PC-3 (cell line): Measurements from ENCODE around the gene C11orf58. TPM values are rescaled to one million over a fixed set of nuclear protein-coding genes. Genes with fewer than 3 reads are reported as not detected.
A peak's percentile ranks its signal among the peaks of the same experiment; 100 is the strongest.

Experiments used
- ATAC-seq: fragments of 200-7000 bp; cut with Tn5 transposase; 2 replicates; pipeline ENCODE4 v1.9.1; 2020; ENCODE audit warnings: mild to moderate bottlenecking, moderate library complexity
- BruUV-seq: library from RNA; stranded (reverse); fragments of 400-500 nt; replicated peaks from 2 replicates; lab custom pipeline; 2021; lab: Mats Ljungman, UMichigan
- CTCF ChIA-PET: fragments of 300-600 bp; sonication (Branson Sonifier 250); formaldehyde crosslinking; loops from one replicate; lab custom pipeline; 2022; ENCODE audit warnings: antibody characterized with exemption; lab: Charles Lee
- POLR2A ChIA-PET: fragments of 300-600 bp; sonication (Branson Sonifier 250); formaldehyde crosslinking; loops from one replicate; lab custom pipeline; 2022; ENCODE audit warnings: antibody characterized with exemption; ENCODE audit not compliant: unreplicated experiment; lab: Charles Lee
- DNase-seq: peaks from one replicate; pipeline ENCODE4 v3.0.0-alpha.2; 2015
- H2AFZ ChIP-seq: fragments of 300-600 bp; sonication (generic); 2 replicates; pipeline ENCODE4 v1.6.0; 2016; ENCODE audit warnings: antibody characterized with exemption, low read length
- H3F3A ChIP-seq: fragments of 300-600 bp; sonication (generic); one replicate; pipeline ENCODE4 v1.6.0; 2017; ENCODE audit warnings: antibody characterized with exemption, low read length, control low read depth, mild to moderate bottlenecking; ENCODE audit not compliant: unreplicated experiment
- H3K27ac ChIP-seq: fragments of 300-600 bp; sonication (generic); 2 replicates; pipeline ENCODE4 v1.5.1; 2016; ENCODE audit warnings: mild to moderate bottlenecking, low read length
- H3K27me3 ChIP-seq: fragments of 300-600 bp; sonication (generic); 2 replicates; pipeline ENCODE4 v1.6.1; 2016; ENCODE audit warnings: low read length, mixed read lengths
- H3K36me3 ChIP-seq: fragments of 300-600 bp; sonication (generic); 2 replicates; pipeline ENCODE4 v1.6.1; 2016; ENCODE audit warnings: low read depth, mixed run types, low read length, mixed read lengths
- H3K4me1 ChIP-seq: fragments of 300-600 bp; sonication (generic); 2 replicates; pipeline ENCODE4 v1.5.1; 2016; ENCODE audit warnings: low read length; ENCODE audit not compliant: insufficient read depth
- H3K4me2 ChIP-seq: fragments of 300-600 bp; sonication (generic); 2 replicates; pipeline ENCODE4 v1.6.0; 2016; ENCODE audit warnings: low read length
- H3K4me3 ChIP-seq: fragments of 300-600 bp; sonication (generic); 2 replicates; pipeline ENCODE4 v1.5.1; 2016; ENCODE audit warnings: mild to moderate bottlenecking, low read length, mixed read lengths
- H3K79me2 ChIP-seq: fragments of 300-600 bp; sonication (generic); 2 replicates; pipeline ENCODE4 v1.6.1; 2017; ENCODE audit warnings: low read length, mixed read lengths
- H3K9ac ChIP-seq: fragments of 300-600 bp; sonication (generic); 2 replicates; pipeline ENCODE4 v1.6.0; 2016; ENCODE audit warnings: mild to moderate bottlenecking, low read length
- H3K9me2 ChIP-seq: fragments of 300-600 bp; sonication (generic); replicated peaks from 2 replicates; pipeline ENCODE4 v1.6.1; 2016; ENCODE audit warnings: mixed run types, low read length, mixed read lengths
- H3K9me3 ChIP-seq: fragments of 300-600 bp; sonication (generic); 2 replicates; pipeline ENCODE4 v1.6.1; 2016; ENCODE audit warnings: low read length, mixed read lengths
- H4K20me1 ChIP-seq: fragments of 300-600 bp; sonication (generic); 2 replicates; pipeline ENCODE4 v1.6.1; 2016; ENCODE audit warnings: low read length, mixed read lengths
- CTCF ChIP-seq: fragments of 300-600 bp; sonication (generic); conservative IDR thresholded peaks from 2 replicates; pipeline ENCODE4 v1.5.1; 2017; ENCODE audit warnings: antibody characterized with exemption, low read depth, mild to moderate bottlenecking, low read length
- EZH2 ChIP-seq: fragments of 300-600 bp; sonication (generic); IDR thresholded peaks from one replicate; pipeline ENCODE4 v1.6.1; 2017; ENCODE audit warnings: antibody characterized with exemption, mild to moderate bottlenecking, low read length; ENCODE audit not compliant: unreplicated experiment
- EZH2phosphoT487 ChIP-seq: fragments of 300-600 bp; sonication (generic); IDR thresholded peaks from 2 replicates; pipeline ENCODE4 v1.6.1; 2018; ENCODE audit warnings: mild to moderate bottlenecking, antibody characterized with exemption, low read length, borderline replicate concordance
- intact Hi-C: fragments of 100-400 bp; cut with micrococcal nuclease; formaldehyde crosslinking; loops from 2 replicates; pipeline ENCODE4 v1.9.0; 2023
- total RNA-seq: library from RNA; depleted of rRNA; stranded (reverse); fragments of >200 nt; gene quantifications from 2 replicates; pipeline ENCODE4 v1.2.3, GENCODE V29; 2014

C11orf58 gene
- total RNA-seq, 1 experiment from 2014 or later: 157 TPM

- H2AFZ ChIP-seq: peak overlapping the region; percentile 33; the same call in 1 of the 2 replicates
- ATAC-seq (peak; percentile 64), DNase-seq (peak; percentile 88)
- BruUV-seq: no TSS peak
- no peak overlapping the region for H3K4me3 ChIP-seq
- peaks cover 12% of the 10 kb centered on the region for H3F3A ChIP-seq
- peaks cover 51% of the 10 kb centered on the region for H3K4me1 ChIP-seq
- peak overlapping the region; percentile 68 for H3K27ac ChIP-seq
- ChIA-PET POLR2A (interaction anchor here (0.5 kb wide), 1 partner anchor 287 kb away, joined by 12 read pairs; no protein-coding TSS in a partner anchor), CTCF (no interaction called here)
- intact Hi-C loops: no loop called here
- H3K9ac ChIP-seq: no peak overlapping the region
- no peaks in the 10 kb centered on the region for H3K27me3 ChIP-seq
- H3K9me3 ChIP-seq: no peaks in the 10 kb centered on the region
- no peaks in the 10 kb centered on the region for H4K20me1 ChIP-seq
- TF ChIP-seq EZH2phosphoT487 (no peak), CTCF (no peak), EZH2 (no peak)
- H3K36me3 ChIP-seq: no peaks in the 10 kb centered on the region
- no peaks in the 10 kb centered on the region for H3K79me2 ChIP-seq
- H3K4me2 ChIP-seq: peak overlapping the region; percentile 64
- H3K9me2 ChIP-seq: no peaks in the 10 kb centered on the region
Observed at GRCh38 chr11:16791191-16791961, 52.9 kb downstream of the C11orf58 start.

- Histone ChIP-seq H3K9me2 (no peaks in the 10 kb centered on the region), H3K9me3 (no peaks in the 10 kb centered on the region), H3K79me2 (no peaks in the 10 kb centered on the region), H2AFZ (no peak overlapping the region), H4K20me1 (no peaks in the 10 kb centered on the region), H3K4me3 (no peak overlapping the region), H3K27me3 (no peaks in the 10 kb centered on the region), H3K4me2 (no peak overlapping the region), H3K36me3 (no peaks in the 10 kb centered on the region), H3F3A (peaks cover 10% of the 10 kb centered on the region), H3K27ac (peak overlapping the region; percentile 68; the same call in 1 of the 2 replicates), H3K4me1 (peaks cover 42% of the 10 kb centered on the region), H3K9ac (no peak overlapping the region)
- ATAC-seq (no peak), DNase-seq (no peak)
- CTCF ChIA-PET: no interaction called here
- TF ChIP-seq CTCF: no peak
- TF ChIP-seq EZH2: no peak
- TF ChIP-seq EZH2phosphoT487: no peak
- POLR2A ChIA-PET: no interaction called here
- no TSS peak for BruUV-seq
- intact Hi-C loops: no loop called here
Observed at GRCh38 chr11:16792426-16792825, 54.0 kb downstream of the C11orf58 start.

GRCh38 chr11:16793009-16793408 is 54.6 kb downstream of the C11orf58 start:
- TF ChIP-seq EZH2: no peak
- TF ChIP-seq EZH2phosphoT487: no peak
- no peak for TF ChIP-seq CTCF
- peaks cover 5% of the 10 kb centered on the region for H3F3A ChIP-seq
- peaks cover 36% of the 10 kb centered on the region for H3K4me1 ChIP-seq
- no peaks in the 10 kb centered on the region for H3K9me3 ChIP-seq
- no peak overlapping the region for H3K9ac ChIP-seq
- no TSS peak for BruUV-seq
- POLR2A ChIA-PET: no interaction called here
- H3K79me2 ChIP-seq: no peaks in the 10 kb centered on the region
- no peak overlapping the region for H3K4me3 ChIP-seq
- CTCF ChIA-PET: no interaction called here
- H3K36me3 ChIP-seq: no peaks in the 10 kb centered on the region
- no peaks in the 10 kb centered on the region for H4K20me1 ChIP-seq
- no peak overlapping the region for H3K4me2 ChIP-seq
- ATAC-seq (no peak), DNase-seq (no peak)
- H3K27me3 ChIP-seq: no peaks in the 10 kb centered on the region
- H2AFZ ChIP-seq: no peak overlapping the region
- H3K9me2 ChIP-seq: no peaks in the 10 kb centered on the region
- no peak overlapping the region for H3K27ac ChIP-seq
- intact Hi-C loops: no loop called here
